Calu3 (cell line): ENCODE measurements around the gene SLC39A13. TPM values are rescaled to one million over a fixed set of nuclear protein-coding genes. Genes with fewer than 3 reads are reported as not detected.

Experiments used
- BruUV-seq: library from RNA; stranded (reverse); fragments of 400-500 nt; replicated peaks from 2 replicates; lab custom pipeline; 2021; lab: Mats Ljungman, UMichigan
- CTCF ChIA-PET: fragments of 300-600 bp; sonication (Branson Sonifier 250); formaldehyde crosslinking; loops from one replicate; lab custom pipeline; 2022; ENCODE audit warnings: antibody characterized with exemption; lab: Charles Lee
- DNase-seq: peaks from one replicate; pipeline ENCODE4 v3.0.0; 2022
- H3K27ac Mint-ChIP-seq: one replicate; pipeline ENCODE4 v1.8.0; 2022; ENCODE audit warnings: mixed read lengths; ENCODE audit not compliant: unreplicated experiment
- H3K27me3 Mint-ChIP-seq: one replicate; pipeline ENCODE4 v1.8.0; 2022; ENCODE audit warnings: mixed read lengths; ENCODE audit not compliant: unreplicated experiment
- H3K36me3 Mint-ChIP-seq: one replicate; pipeline ENCODE4 v1.8.0; 2022; ENCODE audit warnings: mild to moderate bottlenecking, moderate library complexity, mixed read lengths; ENCODE audit not compliant: insufficient read depth, unreplicated experiment
- H3K4me1 Mint-ChIP-seq: one replicate; pipeline ENCODE4 v1.8.0; 2022; ENCODE audit warnings: mild to moderate bottlenecking, low read depth, mixed read lengths; ENCODE audit not compliant: unreplicated experiment
- H3K4me3 Mint-ChIP-seq: one replicate; pipeline ENCODE4 v1.8.0; 2022; ENCODE audit warnings: mild to moderate bottlenecking, low read depth, moderate library complexity, mixed read lengths; ENCODE audit not compliant: unreplicated experiment
- H3K9me3 Mint-ChIP-seq: one replicate; pipeline ENCODE4 v1.8.0; 2022; ENCODE audit warnings: low read depth, mixed read lengths; ENCODE audit not compliant: unreplicated experiment
- intact Hi-C: fragments of 100-400 bp; cut with micrococcal nuclease; formaldehyde crosslinking; loops from one replicate; pipeline ENCODE4 v1.10.0; 2022; ENCODE audit not compliant: unreplicated experiment
- total RNA-seq: library from RNA; stranded (reverse); gene quantifications from 2 replicates; pipeline ENCODE4 v1.2.3, GENCODE V29; 2022
- TF ChIP-seq, protein P1 (sequence below): fragments of 200-600 bp; IDR thresholded peaks from one replicate; pipeline ENCODE4 v1.8.0; 2022; ENCODE audit warnings: antibody characterized with exemption; ENCODE audit not compliant: unreplicated experiment

The SLC39A13 gene
- total RNA-seq, 1 experiment from 2014 or later: 24.3 TPM

- TF ChIP-seq, protein P1, sequence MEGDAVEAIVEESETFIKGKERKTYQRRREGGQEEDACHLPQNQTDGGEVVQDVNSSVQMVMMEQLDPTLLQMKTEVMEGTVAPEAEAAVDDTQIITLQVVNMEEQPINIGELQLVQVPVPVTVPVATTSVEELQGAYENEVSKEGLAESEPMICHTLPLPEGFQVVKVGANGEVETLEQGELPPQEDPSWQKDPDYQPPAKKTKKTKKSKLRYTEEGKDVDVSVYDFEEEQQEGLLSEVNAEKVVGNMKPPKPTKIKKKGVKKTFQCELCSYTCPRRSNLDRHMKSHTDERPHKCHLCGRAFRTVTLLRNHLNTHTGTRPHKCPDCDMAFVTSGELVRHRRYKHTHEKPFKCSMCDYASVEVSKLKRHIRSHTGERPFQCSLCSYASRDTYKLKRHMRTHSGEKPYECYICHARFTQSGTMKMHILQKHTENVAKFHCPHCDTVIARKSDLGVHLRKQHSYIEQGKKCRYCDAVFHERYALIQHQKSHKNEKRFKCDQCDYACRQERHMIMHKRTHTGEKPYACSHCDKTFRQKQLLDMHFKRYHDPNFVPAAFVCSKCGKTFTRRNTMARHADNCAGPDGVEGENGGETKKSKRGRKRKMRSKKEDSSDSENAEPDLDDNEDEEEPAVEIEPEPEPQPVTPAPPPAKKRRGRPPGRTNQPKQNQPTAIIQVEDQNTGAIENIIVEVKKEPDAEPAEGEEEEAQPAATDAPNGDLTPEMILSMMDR: no peak
- no peak for DNase-seq
- CTCF ChIA-PET: interaction anchor here (0.6 kb wide), 1 partner anchor 1817 kb away, joined by 3 read pairs; no protein-coding TSS in a partner anchor
- no TSS peak for BruUV-seq
- Mint-ChIP-seq H3K27me3 (no peaks in the 10 kb centered on the region), H3K4me3 (no peak within 1 kb of the TSS), H3K36me3 (peaks cover 19% of the 10 kb centered on the region), H3K9me3 (no peaks in the 10 kb centered on the region), H3K27ac (no peak within 1 kb of the TSS), H3K4me1 (no peaks in the 10 kb centered on the region)
- intact Hi-C loops: no loop called here
Observed at GRCh38 chr11:47448566-47449427, 40.4 kb downstream of the SLC39A13 start, which contains the start of gene RAPSN. TSS of gene RAPSN (minus strand) at chr11:47449136. CDS start at chr11:47448964, 172 bp downstream.

- no TSS peak for BruUV-seq
- TF ChIP-seq, protein P1: no peak
- H3K27me3 Mint-ChIP-seq: no peaks in the 10 kb centered on the region
Observed at GRCh38 chr11:47449541-47449940, 41.2 kb downstream of the SLC39A13 start.

DNA sequence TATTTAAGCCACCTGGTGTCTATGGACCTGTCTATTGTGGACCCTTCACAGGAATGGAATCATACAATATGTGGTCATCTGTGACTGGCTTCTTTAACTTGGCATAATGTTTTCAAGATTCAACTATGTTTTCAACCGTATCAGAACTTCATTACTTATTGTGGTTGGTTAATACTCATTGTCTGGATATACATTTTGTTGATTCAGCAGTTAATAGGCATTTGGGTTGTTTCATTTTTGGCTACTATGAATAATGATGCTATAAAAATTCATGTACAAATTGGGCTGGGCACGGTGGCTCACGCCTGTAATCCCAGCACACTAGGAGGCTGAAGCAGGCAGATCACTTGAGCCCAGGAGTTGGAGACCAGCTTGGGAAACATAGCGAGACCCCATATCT is 43.0 kb downstream of the SLC39A13 start:
- intact Hi-C loops: loop anchor here (5.0 kb wide), 1 partner anchor 79 kb away; no protein-coding TSS in a partner anchor
- CTCF ChIA-PET: no interaction called here

More at GRCh38 chr11:47449541-47449940, 41.2 kb downstream of the SLC39A13 start:
- CTCF ChIA-PET: no interaction called here
- H3K36me3 Mint-ChIP-seq: peaks cover 27% of the 10 kb centered on the region
- H3K27ac Mint-ChIP-seq: no peak overlapping the region
- H3K4me3 Mint-ChIP-seq: no peak overlapping the region
- no peaks in the 10 kb centered on the region for H3K4me1 Mint-ChIP-seq
- intact Hi-C loops: no loop called here
- H3K9me3 Mint-ChIP-seq: no peaks in the 10 kb centered on the region
- no peak for DNase-seq

GRCh38 chr11:47451990-47452389 is 43.6 kb downstream of the SLC39A13 start:
- BruUV-seq: no TSS peak
- no peak for DNase-seq
- Mint-ChIP-seq H3K27me3 (no peaks in the 10 kb centered on the region), H3K27ac (no peak overlapping the region), H3K9me3 (no peaks in the 10 kb centered on the region), H3K4me1 (no peaks in the 10 kb centered on the region), H3K4me3 (no peak overlapping the region), H3K36me3 (peaks cover 31% of the 10 kb centered on the region)
- intact Hi-C loops: loop anchor here (5.0 kb wide), 1 partner anchor 80 kb away; no protein-coding TSS in a partner anchor
- CTCF ChIA-PET: no interaction called here
- TF ChIP-seq, protein P1: no peak

More for the DNA sequence above, 43.0 kb downstream of the SLC39A13 start:
- no peak overlapping the region for H3K4me3 Mint-ChIP-seq
- H3K27me3 Mint-ChIP-seq: no peaks in the 10 kb centered on the region
- BruUV-seq: no TSS peak
- no peaks in the 10 kb centered on the region for H3K4me1 Mint-ChIP-seq
- H3K9me3 Mint-ChIP-seq: no peaks in the 10 kb centered on the region
- H3K36me3 Mint-ChIP-seq: peaks cover 31% of the 10 kb centered on the region
- DNase-seq: no peak
- H3K27ac Mint-ChIP-seq: no peak overlapping the region
- TF ChIP-seq, protein P1: no peak
